Astrocyte (in vitro differentiated cells and primary cell): Measurements from ENCODE around the gene MSLN. TPM values are rescaled to one million over a fixed set of nuclear protein-coding genes. Genes with fewer than 3 reads are reported as not detected.

Experiments used
- DNase-seq: peaks from one replicate; pipeline ENCODE4 v3.0.0-alpha.2; 2010; ENCODE audit warnings: low read depth
- FAIRE-seq: peaks from 2 replicates; lab custom pipeline; 2011; peaks lifted over from hg19 to GRCh38; lab: Jason Lieb, UNC
- H2AFZ ChIP-seq: 2 replicates; pipeline ENCODE4 v1.6.0; 2012; ENCODE audit warnings: low read depth, low read length, inconsistent platforms
- H3K27ac ChIP-seq: 2 replicates; pipeline ENCODE4 v1.5.1; 2011; ENCODE audit warnings: low read depth, low read length, inconsistent platforms
- H3K27me3 ChIP-seq: 2 replicates; pipeline ENCODE4 v1.6.0; 2011; ENCODE audit warnings: low read length, inconsistent platforms; ENCODE audit not compliant: insufficient read depth
- H3K36me3 ChIP-seq: 2 replicates; pipeline ENCODE4 v1.5.1; 2011; ENCODE audit warnings: low read length, inconsistent platforms; ENCODE audit not compliant: insufficient read depth
- H3K4me1 ChIP-seq: 2 replicates; pipeline ENCODE4 v1.5.1; 2011; ENCODE audit warnings: low read length, inconsistent platforms; ENCODE audit not compliant: insufficient read depth
- H3K4me2 ChIP-seq: 2 replicates; pipeline ENCODE4 v1.6.0; 2012; ENCODE audit warnings: low read length, inconsistent platforms
- H3K4me3 ChIP-seq: 2 replicates; pipeline ENCODE4 v1.5.1; 2011; ENCODE audit warnings: low read depth, mild to moderate bottlenecking, low read length, inconsistent platforms; ENCODE audit not compliant: insufficient read depth
- H3K79me2 ChIP-seq: 2 replicates; pipeline ENCODE4 v1.6.0; 2012; ENCODE audit warnings: mild to moderate bottlenecking, low read length, inconsistent platforms; ENCODE audit not compliant: insufficient read depth
- H3K9ac ChIP-seq: 2 replicates; pipeline ENCODE4 v1.6.0; 2012; ENCODE audit warnings: mild to moderate bottlenecking, low read length, inconsistent platforms
- H3K9me3 ChIP-seq: 2 replicates; pipeline ENCODE4 v1.5.1; 2012; ENCODE audit warnings: low read depth, mild to moderate bottlenecking, low read length, inconsistent platforms; ENCODE audit not compliant: insufficient read depth
- H4K20me1 ChIP-seq: 2 replicates; pipeline ENCODE4 v1.6.0; 2012; ENCODE audit warnings: low read length, inconsistent platforms; ENCODE audit not compliant: insufficient read depth
- H3K27ac Mint-ChIP-seq: one replicate; pipeline ENCODE4 v1.8.0; 2021; ENCODE audit warnings: mild to moderate bottlenecking, mixed read lengths; ENCODE audit not compliant: unreplicated experiment
- H3K27me3 Mint-ChIP-seq: one replicate; pipeline ENCODE4 v1.8.0; 2021; ENCODE audit warnings: low read depth, mixed read lengths; ENCODE audit not compliant: unreplicated experiment
- H3K36me3 Mint-ChIP-seq: one replicate; pipeline ENCODE4 v1.8.0; 2021; ENCODE audit warnings: low read depth, mixed read lengths; ENCODE audit not compliant: unreplicated experiment
- H3K4me1 Mint-ChIP-seq: one replicate; pipeline ENCODE4 v1.8.0; 2021; ENCODE audit warnings: low read depth, mixed read lengths; ENCODE audit not compliant: unreplicated experiment
- H3K4me3 Mint-ChIP-seq: one replicate; pipeline ENCODE4 v1.8.0; 2021; ENCODE audit warnings: mild to moderate bottlenecking, moderate library complexity, mixed read lengths; ENCODE audit not compliant: unreplicated experiment
- H3K9me3 Mint-ChIP-seq: one replicate; pipeline ENCODE4 v1.8.0; 2021; ENCODE audit warnings: mild to moderate bottlenecking, mixed read lengths; ENCODE audit not compliant: unreplicated experiment
- CTCF ChIP-seq: IDR thresholded peaks from 2 replicates; pipeline ENCODE4 v1.5.1; 2011; ENCODE audit warnings: low read depth, mild to moderate bottlenecking, inconsistent platforms, low read length, moderate library complexity; ENCODE audit not compliant: insufficient read depth
- EZH2 ChIP-seq: IDR thresholded peaks from 2 replicates; pipeline ENCODE4 v1.6.1; 2012; ENCODE audit warnings: mild to moderate bottlenecking, low read length, inconsistent platforms; ENCODE audit not compliant: insufficient read depth
- total RNA-seq: library from RNA; stranded (reverse); gene quantifications from 2 replicates; pipeline ENCODE4 v1.2.1, GENCODE V29; 2021

MSLN gene
- total RNA-seq, 1 donor from 2014 or later: not detected

- no peak overlapping the region for H3K4me2 ChIP-seq
- no peak overlapping the region for H3K9ac ChIP-seq
- no peaks in the 10 kb centered on the region for H3K27me3 ChIP-seq
- DNase-seq (no peak), FAIRE-seq (no peak)
- peaks cover 16% of the 10 kb centered on the region for H3K4me1 ChIP-seq
- no peak overlapping the region for H2AFZ ChIP-seq
- Mint-ChIP-seq H3K36me3 (no peaks in the 10 kb centered on the region), H3K4me3 (no peak overlapping the region), H3K4me1 (no peaks in the 10 kb centered on the region), H3K9me3 (no peaks in the 10 kb centered on the region), H3K27me3 (peaks cover 9% of the 10 kb centered on the region), H3K27ac (no peak overlapping the region)
- H3K27ac ChIP-seq: no peak overlapping the region
- H3K79me2 ChIP-seq: peaks cover 32% of the 10 kb centered on the region
- TF ChIP-seq EZH2 (no peak), CTCF (no peak)
- H3K36me3 ChIP-seq: no peaks in the 10 kb centered on the region
- H4K20me1 ChIP-seq: peaks cover 31% of the 10 kb centered on the region
- H3K9me3 ChIP-seq: no peaks in the 10 kb centered on the region
- no peak overlapping the region for H3K4me3 ChIP-seq
These were observed 23.9 kb downstream of the MSLN start for GRCh38 chr16:784431-784830.

DNA sequence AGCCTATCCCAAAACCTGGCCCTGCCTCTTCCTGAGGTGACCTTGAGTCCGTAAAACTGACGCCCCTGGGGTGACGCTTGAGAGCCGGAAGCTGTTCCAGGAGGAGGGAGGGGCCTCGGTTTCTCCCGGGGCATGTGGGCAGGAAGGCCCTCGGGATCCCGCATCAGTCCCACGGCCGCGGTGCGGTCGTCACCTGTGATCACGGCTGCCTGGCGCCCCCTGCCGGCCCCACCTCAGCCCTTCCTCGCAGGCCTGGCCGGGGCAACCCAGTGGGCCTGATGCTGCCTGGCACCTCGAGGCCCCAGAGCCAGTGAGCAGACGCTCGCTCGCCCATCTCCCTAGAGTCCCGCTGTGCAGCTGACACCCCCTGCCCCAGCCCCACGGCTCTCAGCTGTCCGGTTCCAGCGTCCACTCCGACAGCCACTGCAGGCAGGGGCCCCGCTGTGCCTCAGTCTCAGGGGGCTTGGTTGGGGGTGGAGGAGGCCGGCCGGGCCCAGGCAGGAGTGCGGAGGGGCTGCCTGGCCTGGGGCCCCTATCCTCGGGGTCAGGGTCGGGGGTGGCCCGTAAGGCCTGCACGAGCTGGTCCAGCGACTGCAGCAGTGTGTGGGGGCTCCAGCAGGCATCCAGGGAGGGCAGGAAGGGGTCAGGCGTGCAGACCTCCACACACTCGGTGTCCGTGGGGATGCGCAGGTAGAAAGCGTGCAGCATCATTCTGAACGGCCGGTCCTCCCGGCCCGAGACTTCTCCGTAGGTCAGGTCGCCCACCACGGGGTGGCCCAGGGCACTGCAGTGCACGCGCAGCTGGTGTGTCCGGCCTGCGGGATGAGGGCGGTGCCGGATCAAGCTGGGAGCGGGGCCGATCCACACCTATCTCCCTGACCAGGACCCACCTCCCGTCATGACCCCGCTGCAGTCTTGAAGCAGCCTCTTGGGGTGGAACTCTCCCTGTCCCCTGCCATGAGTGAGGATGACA is 25.3 kb downstream of the MSLN start:
- TF ChIP-seq CTCF (peak; percentile 38), EZH2 (no peak)
- no peak for DNase-seq
- H4K20me1 ChIP-seq: peaks cover 36% of the 10 kb centered on the region
- no peak overlapping the region for H3K4me2 ChIP-seq
- no peak for FAIRE-seq
- H2AFZ ChIP-seq: no peak overlapping the region
- peaks cover 3% of the 10 kb centered on the region for H3K27me3 Mint-ChIP-seq
- no peaks in the 10 kb centered on the region for H3K36me3 Mint-ChIP-seq
- H3K27ac Mint-ChIP-seq: no peak overlapping the region
- H3K27ac ChIP-seq: no peak overlapping the region
- H3K79me2 ChIP-seq: peaks cover 42% of the 10 kb centered on the region
- peaks cover 20% of the 10 kb centered on the region for H3K4me1 ChIP-seq
- no peak overlapping the region for H3K4me3 ChIP-seq
- no peaks in the 10 kb centered on the region for H3K36me3 ChIP-seq
- H3K9me3 ChIP-seq: no peaks in the 10 kb centered on the region
- H3K9me3 Mint-ChIP-seq: no peaks in the 10 kb centered on the region
- no peaks in the 10 kb centered on the region for H3K27me3 ChIP-seq
- no peaks in the 10 kb centered on the region for H3K4me1 Mint-ChIP-seq
- no peak overlapping the region for H3K9ac ChIP-seq
- peak overlapping the region; percentile 74 for H3K4me3 Mint-ChIP-seq
